ENCODE data around the gene BRF1.

DNA sequence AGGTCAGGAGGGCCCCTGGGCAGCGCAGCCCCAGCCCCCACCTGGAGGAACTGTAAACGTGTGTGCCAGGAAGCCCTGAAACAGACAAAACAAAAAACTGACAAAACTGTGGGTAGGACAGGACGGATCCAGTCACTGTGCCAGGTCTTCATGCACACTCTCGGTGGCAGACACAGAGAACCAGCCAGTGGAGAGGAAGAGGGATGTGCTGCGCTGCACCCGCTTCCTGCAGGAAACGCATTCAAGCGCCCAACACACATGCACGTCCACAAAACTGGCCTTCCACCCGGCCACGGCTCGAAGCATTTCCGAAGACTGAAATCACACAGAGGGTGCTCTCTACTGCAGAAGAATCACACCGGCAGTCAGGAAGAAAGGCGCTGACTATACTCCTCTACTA lies 16.9 kb downstream of the BRF1 start:
- TF ChIP-seq, protein P1, sequence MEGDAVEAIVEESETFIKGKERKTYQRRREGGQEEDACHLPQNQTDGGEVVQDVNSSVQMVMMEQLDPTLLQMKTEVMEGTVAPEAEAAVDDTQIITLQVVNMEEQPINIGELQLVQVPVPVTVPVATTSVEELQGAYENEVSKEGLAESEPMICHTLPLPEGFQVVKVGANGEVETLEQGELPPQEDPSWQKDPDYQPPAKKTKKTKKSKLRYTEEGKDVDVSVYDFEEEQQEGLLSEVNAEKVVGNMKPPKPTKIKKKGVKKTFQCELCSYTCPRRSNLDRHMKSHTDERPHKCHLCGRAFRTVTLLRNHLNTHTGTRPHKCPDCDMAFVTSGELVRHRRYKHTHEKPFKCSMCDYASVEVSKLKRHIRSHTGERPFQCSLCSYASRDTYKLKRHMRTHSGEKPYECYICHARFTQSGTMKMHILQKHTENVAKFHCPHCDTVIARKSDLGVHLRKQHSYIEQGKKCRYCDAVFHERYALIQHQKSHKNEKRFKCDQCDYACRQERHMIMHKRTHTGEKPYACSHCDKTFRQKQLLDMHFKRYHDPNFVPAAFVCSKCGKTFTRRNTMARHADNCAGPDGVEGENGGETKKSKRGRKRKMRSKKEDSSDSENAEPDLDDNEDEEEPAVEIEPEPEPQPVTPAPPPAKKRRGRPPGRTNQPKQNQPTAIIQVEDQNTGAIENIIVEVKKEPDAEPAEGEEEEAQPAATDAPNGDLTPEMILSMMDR (IDR thresholded peaks at IDR 0.05): no peak
- TF ChIP-seq POLR2A (IDR thresholded peaks at IDR 0.05): no peak

Data from thyroid gland (tissue), 4 donors.